HEK293 (cell line): ENCODE measurements around the gene PLCD1.

Source experiments
- CTCF ChIA-PET: fragments of 350-600 bp; formaldehyde crosslinking; extraction: SDS; loops from one replicate; lab custom pipeline; 2021; ENCODE audit warnings: antibody characterized with exemption; lab: Yijun Ruan, JAX
- POLR2A ChIA-PET: fragments of 300-600 bp; formaldehyde crosslinking; extraction: SDS; loops from one replicate; lab custom pipeline; 2020; ENCODE audit warnings: antibody characterized with exemption, inconsistent platforms; lab: Yijun Ruan, JAX
- H3K27ac ChIP-seq: fragments of 200-500 bp; sonication (Bioruptor generic); 2 replicates; pipeline ENCODE4 v1.5.1; 2014; ENCODE audit warnings: low read depth, low read length, control low read depth, inconsistent platforms; ENCODE audit errors: extremely low read depth
- H3K36me3 ChIP-seq, 2 experiments: fragments of 200-500 bp in 1 of 2; sonication (Bioruptor generic) in 1 of 2; 1 replicate in 1 of 2; 2 replicates in 1 of 2; pipeline ENCODE4 v1.5.1; 2014 to 2017; ENCODE audit warnings: inconsistent platforms in 2 of 2, low read length in 2 of 2; ENCODE audit not compliant: control insufficient read depth in 2 of 2, insufficient read depth in 1 of 2
- H3K4me1 ChIP-seq: fragments of 200-500 bp; sonication (Bioruptor generic); 2 replicates; pipeline ENCODE4 v1.5.1; 2014; ENCODE audit warnings: mild to moderate bottlenecking, low read length, inconsistent platforms; ENCODE audit not compliant: control insufficient read depth, insufficient read depth
- H3K4me3 ChIP-seq: 2 replicates; pipeline ENCODE4 v1.5.1; 2011; ENCODE audit warnings: low read depth, mild to moderate bottlenecking, control low read depth, low read length, moderate library complexity
- H3K9me3 ChIP-seq: fragments of 200-500 bp; sonication (Bioruptor generic); 2 replicates; pipeline ENCODE4 v1.5.1; 2014; ENCODE audit warnings: low read depth, low read length, inconsistent platforms; ENCODE audit not compliant: control insufficient read depth, insufficient read depth
- BCL11B ChIP-seq: fragments of 450-650 bp; formaldehyde crosslinking; IDR thresholded peaks from 2 replicates; pipeline ENCODE4 v1.5.1; 2016; ENCODE audit warnings: low read depth, missing biosample characterization, missing genetic modification characterization
- OSR2 ChIP-seq: fragments of 450-650 bp; formaldehyde crosslinking; IDR thresholded peaks from 2 replicates; pipeline ENCODE4 v1.5.1; 2016; ENCODE audit warnings: missing biosample characterization, missing genetic modification characterization
- YY1 ChIP-seq: fragments of 450-650 bp; formaldehyde crosslinking; IDR thresholded peaks from 2 replicates; pipeline ENCODE4 v1.5.1; 2018; ENCODE audit warnings: missing biosample characterization, missing genetic modification characterization
- ZEB2 ChIP-seq: fragments of 450-650 bp; formaldehyde crosslinking; IDR thresholded peaks from 2 replicates; pipeline ENCODE4 v1.5.1; 2016; ENCODE audit warnings: missing biosample characterization, missing genetic modification characterization
- ZFP37 ChIP-seq: fragments of 450-650 bp; formaldehyde crosslinking; IDR thresholded peaks from 2 replicates; pipeline ENCODE4 v1.5.1; 2016; ENCODE audit warnings: missing biosample characterization, missing genetic modification characterization
- ZNF311 ChIP-seq: fragments of 450-650 bp; formaldehyde crosslinking; IDR thresholded peaks from 2 replicates; pipeline ENCODE4 v1.5.1; 2017; ENCODE audit warnings: missing biosample characterization, missing genetic modification characterization, borderline replicate concordance
- ZNF366 ChIP-seq: fragments of 450-650 bp; formaldehyde crosslinking; conservative IDR thresholded peaks from 2 replicates; pipeline ENCODE4 v1.5.1; 2016; ENCODE audit warnings: missing biosample characterization, missing genetic modification characterization
- ZNF560 ChIP-seq: fragments of 450-650 bp; formaldehyde crosslinking; IDR thresholded peaks from 2 replicates; pipeline ENCODE4 v1.5.1; 2017; ENCODE audit warnings: missing biosample characterization, missing genetic modification characterization, borderline replicate concordance
- ZNF580 ChIP-seq: fragments of 450-650 bp; formaldehyde crosslinking; IDR thresholded peaks from 2 replicates; pipeline ENCODE4 v1.5.1; 2016; ENCODE audit warnings: missing biosample characterization, missing genetic modification characterization
- ZNF776 ChIP-seq: fragments of 450-650 bp; formaldehyde crosslinking; IDR thresholded peaks from 2 replicates; pipeline ENCODE4 v1.5.0; 2017; ENCODE audit warnings: missing biosample characterization, missing genetic modification characterization, borderline replicate concordance
- TF ChIP-seq, protein P1 (sequence below): fragments of 450-650 bp; formaldehyde crosslinking; IDR thresholded peaks from 2 replicates; pipeline ENCODE4 v1.5.1; 2016; ENCODE audit warnings: missing biosample characterization, missing genetic modification characterization, borderline replicate concordance
- TF ChIP-seq, protein P2 (sequence below): fragments of 450-650 bp; formaldehyde crosslinking; IDR thresholded peaks from 2 replicates; pipeline ENCODE4 v1.5.1; 2016; ENCODE audit warnings: missing biosample characterization, missing genetic modification characterization
- TF ChIP-seq, protein P3 (sequence below): fragments of 450-650 bp; formaldehyde crosslinking; IDR thresholded peaks from 2 replicates; pipeline ENCODE4 v1.5.1; 2016; ENCODE audit warnings: missing biosample characterization, missing genetic modification characterization

Gene PLCD1

DNA sequence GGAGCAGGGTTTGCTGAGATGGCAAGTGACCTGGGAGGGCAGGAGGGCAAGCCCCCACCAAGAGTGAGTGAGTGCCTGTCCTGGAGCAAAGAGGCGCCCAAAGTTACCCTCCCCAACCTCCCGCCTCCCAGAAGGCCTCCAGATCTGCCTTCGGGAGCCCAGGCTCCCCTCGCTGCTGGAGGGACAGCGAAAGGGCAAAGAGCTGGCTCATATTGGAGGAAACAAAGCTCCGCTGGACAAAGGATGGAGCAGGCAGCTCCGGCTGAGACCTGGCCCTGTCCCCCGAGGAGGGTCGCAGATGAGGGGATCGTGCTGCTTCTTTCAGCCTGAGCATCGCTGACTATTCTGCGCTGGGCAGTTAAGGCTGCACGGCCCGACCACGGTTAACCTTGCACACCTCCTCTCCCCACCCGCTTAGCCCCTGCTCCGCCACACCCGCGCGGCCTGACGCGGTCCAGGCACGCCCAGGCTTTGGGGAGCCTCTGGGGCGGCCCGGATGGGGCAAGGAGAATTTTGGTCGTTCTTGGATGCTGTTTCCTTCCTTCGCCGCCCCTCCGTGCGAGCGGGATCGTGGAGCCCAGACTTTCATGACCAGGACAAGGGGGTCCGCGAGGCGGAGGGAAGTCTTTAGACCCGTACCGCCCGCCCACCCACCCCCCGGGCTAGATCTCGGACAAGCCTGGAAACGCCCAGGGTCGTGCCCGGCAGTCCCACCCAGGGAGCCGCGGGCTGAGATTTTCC, 651 bp downstream of the PLCD1 start:
- H3K4me3 ChIP-seq, result no peak overlapping the region
- no peak overlapping the region for H3K27ac ChIP-seq
- no peaks in the 10 kb centered on the region for H3K9me3 ChIP-seq
- TF ChIP-seq ZNF580 (tag by site-specific recombination), result no peak
- CTCF ChIA-PET, result interaction anchor here (0.6 kb wide), 1 partner anchor 1686 kb away, joined by 3 read pairs; no protein-coding TSS in a partner anchor
- H3K36me3 ChIP-seq, result no peaks in the 10 kb centered on the region
- H3K4me1 ChIP-seq, result no peaks in the 10 kb centered on the region
- POLR2A ChIA-PET, result no interaction called here

GRCh38 chr3:38027466-38028465, 1.7 kb downstream of the PLCD1 start:
- Histone ChIP-seq H3K27ac (no peak overlapping the region), H3K36me3 (no peaks in the 10 kb centered on the region), H3K4me1 (no peaks in the 10 kb centered on the region), H3K4me3 (no peak overlapping the region), H3K9me3 (no peaks in the 10 kb centered on the region)
- TF ChIP-seq ZFP37 (no peak), OSR2 (tag by site-specific recombination) (no peak), ZNF776 (no peak), ZNF311 (tag by site-specific recombination) (no peak), BCL11B (no peak)
- TF ChIP-seq, protein P1, sequence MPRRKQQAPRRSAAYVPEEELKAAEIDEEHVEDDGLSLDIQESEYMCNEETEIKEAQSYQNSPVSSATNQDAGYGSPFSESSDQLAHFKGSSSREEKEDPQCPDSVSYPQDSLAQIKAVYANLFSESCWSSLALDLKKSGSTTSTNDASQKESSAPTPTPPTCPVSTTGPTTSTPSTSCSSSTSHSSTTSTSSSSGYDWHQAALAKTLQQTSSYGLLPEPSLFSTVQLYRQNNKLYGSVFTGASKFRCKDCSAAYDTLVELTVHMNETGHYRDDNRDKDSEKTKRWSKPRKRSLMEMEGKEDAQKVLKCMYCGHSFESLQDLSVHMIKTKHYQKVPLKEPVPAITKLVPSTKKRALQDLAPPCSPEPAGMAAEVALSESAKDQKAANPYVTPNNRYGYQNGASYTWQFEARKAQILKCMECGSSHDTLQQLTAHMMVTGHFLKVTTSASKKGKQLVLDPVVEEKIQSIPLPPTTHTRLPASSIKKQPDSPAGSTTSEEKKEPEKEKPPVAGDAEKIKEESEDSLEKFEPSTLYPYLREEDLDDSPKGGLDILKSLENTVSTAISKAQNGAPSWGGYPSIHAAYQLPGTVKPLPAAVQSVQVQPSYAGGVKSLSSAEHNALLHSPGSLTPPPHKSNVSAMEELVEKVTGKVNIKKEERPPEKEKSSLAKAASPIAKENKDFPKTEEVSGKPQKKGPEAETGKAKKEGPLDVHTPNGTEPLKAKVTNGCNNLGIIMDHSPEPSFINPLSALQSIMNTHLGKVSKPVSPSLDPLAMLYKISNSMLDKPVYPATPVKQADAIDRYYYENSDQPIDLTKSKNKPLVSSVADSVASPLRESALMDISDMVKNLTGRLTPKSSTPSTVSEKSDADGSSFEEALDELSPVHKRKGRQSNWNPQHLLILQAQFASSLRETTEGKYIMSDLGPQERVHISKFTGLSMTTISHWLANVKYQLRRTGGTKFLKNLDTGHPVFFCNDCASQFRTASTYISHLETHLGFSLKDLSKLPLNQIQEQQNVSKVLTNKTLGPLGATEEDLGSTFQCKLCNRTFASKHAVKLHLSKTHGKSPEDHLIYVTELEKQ (tag by site-specific recombination), result no peak
- CTCF ChIA-PET, result no interaction called here
- POLR2A ChIA-PET, result no interaction called here

DNA sequence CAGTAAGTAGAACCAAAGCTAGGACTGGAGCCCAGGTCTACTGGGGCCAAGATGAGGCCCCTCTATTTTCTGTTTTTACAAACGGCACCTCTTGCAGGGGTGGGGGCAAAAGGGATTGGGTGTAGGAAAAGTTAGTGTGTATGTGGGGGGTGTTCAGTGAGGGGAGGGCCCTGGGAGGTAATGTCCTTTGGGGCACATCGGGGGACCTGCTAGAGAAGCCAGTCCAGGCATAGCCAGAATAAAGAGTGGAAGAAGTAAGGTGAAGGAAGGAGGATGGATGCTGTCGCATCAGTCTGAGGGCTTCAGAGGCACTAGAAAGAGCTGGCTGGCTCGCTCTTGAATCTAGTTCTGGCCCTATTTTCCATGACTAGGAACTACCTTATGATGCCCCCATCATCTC, 2.6 kb downstream of the PLCD1 start:
- no peaks in the 10 kb centered on the region for H3K9me3 ChIP-seq
- ChIA-PET CTCF (no interaction called here), POLR2A (no interaction called here)
- H3K36me3 ChIP-seq, result no peaks in the 10 kb centered on the region
- TF ChIP-seq ZNF560 (tag by site-specific recombination) (no peak), ZEB2 (no peak), ZNF366 (tag by site-specific recombination) (no peak), YY1 (tag by site-specific recombination) (no peak)
- TF ChIP-seq, protein P2, sequence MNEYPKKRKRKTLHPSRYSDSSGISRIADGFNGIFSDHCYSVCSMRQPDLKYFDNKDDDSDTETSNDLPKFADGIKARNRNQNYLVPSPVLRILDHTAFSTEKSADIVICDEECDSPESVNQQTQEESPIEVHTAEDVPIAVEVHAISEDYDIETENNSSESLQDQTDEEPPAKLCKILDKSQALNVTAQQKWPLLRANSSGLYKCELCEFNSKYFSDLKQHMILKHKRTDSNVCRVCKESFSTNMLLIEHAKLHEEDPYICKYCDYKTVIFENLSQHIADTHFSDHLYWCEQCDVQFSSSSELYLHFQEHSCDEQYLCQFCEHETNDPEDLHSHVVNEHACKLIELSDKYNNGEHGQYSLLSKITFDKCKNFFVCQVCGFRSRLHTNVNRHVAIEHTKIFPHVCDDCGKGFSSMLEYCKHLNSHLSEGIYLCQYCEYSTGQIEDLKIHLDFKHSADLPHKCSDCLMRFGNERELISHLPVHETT, result no peak
- TF ChIP-seq, protein P3, sequence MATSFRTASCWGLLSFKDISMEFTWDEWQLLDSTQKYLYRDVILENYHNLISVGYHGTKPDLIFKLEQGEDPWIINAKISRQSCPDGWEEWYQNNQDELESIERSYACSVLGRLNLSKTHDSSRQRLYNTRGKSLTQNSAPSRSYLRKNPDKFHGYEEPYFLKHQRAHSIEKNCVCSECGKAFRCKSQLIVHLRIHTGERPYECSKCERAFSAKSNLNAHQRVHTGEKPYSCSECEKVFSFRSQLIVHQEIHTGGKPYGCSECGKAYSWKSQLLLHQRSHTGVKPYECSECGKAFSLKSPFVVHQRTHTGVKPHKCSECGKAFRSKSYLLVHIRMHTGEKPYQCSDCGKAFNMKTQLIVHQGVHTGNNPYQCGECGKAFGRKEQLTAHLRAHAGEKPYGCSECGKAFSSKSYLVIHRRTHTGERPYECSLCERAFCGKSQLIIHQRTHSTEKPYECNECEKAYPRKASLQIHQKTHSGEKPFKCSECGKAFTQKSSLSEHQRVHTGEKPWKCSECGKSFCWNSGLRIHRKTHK (tag by site-specific recombination), result no peak
- H3K27ac ChIP-seq, result no peak overlapping the region
- no peaks in the 10 kb centered on the region for H3K4me1 ChIP-seq
- H3K4me3 ChIP-seq, result no peak overlapping the region
